HG03565 (cell line): ENCODE results near the gene ZCRB1.

Experiments used
- ATAC-seq: cut with Tn5 transposase; IDR thresholded peaks from one replicate; pipeline ENCODE4 v1.9.1; 2021; ENCODE audit warnings: mild to moderate bottlenecking, moderate library complexity; ENCODE audit not compliant: unreplicated experiment

ZCRB1 gene

GRCh38 chr12:42281844-42282243, 44.0 kb downstream of the ZCRB1 start:
- ATAC-seq = no peak

DNA sequence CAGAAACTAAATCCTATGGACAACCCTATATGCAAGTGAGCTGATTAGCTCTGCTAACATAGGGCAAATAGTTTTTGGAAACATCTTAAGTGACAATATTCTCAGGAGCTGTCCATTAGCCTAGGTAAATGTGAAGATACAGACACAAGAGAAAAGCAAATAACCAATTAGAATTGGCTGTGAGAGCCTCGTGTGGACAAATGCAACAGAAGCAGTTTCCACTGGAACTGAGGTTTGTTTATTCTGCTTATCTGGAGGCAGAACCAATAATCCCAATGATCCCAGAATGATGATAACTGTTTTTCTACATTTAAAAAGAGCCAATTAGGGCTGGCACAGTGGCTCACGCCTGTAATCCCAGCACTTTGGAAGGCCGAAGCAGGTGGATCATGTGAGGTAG, 44.6 kb downstream of the ZCRB1 start:
- no peak for ATAC-seq

DNA sequence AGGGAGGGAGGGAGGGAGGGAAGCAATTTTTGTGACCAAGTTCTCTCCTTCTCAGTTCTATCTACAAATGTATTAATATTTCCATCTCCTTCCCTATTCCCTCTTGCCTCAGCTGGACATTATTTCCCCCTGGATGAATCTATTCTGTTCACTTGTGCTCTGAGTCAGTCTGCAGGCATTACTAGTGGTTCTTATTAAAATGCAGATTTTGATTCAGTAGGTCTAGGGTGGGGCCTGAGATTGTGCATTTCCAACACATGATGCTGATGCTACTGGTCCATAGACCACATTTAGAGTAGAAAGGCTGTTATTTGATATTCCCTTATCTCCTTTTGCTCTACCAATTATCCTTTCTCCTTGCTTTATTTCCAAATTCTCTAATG, 47.8 kb downstream of the ZCRB1 start:
- no peak for ATAC-seq

DNA sequence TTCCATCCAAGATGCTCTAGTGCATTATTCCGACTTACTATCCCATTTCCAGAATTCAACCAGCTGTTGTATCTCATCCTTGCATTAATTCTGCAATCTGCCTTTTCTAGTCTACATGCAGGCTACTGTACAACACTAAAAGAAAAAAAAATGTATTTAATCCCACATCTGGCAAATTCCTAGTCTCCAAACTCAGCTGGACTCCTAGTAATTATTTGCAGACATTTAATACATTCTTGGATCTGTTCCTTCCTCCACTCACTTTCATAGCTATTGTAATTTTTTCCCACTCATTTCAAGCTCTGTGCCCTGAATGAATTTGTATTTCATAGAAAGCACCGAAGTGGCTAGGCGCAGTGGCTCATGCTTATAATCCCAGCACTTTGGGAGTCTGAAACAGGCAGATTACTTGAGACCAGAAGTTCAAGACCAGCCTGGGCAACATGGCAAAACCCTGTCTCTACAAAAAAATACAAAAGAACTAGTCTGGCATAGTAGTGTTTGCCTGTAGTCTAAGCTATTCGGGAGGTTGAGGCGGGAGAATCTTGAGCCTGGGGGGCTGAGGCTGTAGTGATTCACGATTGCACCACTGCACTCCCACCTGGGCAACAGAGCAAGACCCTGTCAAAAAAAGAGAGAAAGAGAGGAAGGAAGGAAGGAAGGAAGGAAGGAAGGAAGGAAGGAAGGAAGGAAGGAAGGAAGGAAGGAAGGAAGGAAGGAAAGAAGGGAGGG, 48.3 kb downstream of the ZCRB1 start:
- ATAC-seq = no peak

GRCh38 chr12:42275499-42275898, 50.4 kb downstream of the ZCRB1 start:
- no peak for ATAC-seq

DNA sequence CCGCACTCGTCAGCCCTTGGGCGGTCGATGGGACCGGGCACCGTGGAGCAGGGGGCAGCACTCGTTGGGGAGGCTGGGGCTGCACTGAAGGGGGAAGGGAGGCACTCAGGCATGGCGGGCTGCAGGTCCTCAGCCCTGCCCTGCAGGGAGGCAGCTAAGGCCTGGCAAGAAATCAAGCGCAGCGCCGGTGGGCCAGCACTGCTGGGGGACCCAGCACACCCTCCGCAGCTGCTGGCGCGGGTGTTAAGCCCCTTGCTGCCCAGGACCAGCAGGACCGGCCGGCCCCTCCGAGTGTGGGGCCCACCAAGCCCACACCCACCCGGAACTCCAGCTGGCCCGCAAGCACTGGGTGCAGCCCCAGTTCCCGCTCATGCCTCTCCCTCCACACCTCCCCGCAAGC, 52.2 kb downstream of the ZCRB1 start:
- no peak for ATAC-seq

DNA sequence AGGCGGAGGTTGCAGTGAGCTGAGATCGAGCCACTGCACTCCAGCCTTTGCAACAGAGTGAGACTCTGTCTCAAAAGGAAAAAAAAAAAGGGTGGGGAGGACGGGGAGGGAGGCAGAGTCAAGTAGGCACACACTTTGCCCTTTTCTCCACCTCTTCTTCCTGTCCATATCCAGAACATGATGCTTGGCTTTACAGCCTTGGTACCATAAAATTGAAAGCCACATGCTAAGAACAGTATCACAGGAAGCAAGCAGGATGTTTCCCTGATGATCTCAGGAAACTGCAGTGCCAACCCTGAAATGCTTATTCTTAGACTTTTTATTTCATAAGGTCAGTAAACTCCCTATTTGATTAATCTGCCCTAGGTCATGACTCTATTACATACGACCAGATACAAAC, 55.3 kb downstream of the ZCRB1 start:
- ATAC-seq = no peak

DNA sequence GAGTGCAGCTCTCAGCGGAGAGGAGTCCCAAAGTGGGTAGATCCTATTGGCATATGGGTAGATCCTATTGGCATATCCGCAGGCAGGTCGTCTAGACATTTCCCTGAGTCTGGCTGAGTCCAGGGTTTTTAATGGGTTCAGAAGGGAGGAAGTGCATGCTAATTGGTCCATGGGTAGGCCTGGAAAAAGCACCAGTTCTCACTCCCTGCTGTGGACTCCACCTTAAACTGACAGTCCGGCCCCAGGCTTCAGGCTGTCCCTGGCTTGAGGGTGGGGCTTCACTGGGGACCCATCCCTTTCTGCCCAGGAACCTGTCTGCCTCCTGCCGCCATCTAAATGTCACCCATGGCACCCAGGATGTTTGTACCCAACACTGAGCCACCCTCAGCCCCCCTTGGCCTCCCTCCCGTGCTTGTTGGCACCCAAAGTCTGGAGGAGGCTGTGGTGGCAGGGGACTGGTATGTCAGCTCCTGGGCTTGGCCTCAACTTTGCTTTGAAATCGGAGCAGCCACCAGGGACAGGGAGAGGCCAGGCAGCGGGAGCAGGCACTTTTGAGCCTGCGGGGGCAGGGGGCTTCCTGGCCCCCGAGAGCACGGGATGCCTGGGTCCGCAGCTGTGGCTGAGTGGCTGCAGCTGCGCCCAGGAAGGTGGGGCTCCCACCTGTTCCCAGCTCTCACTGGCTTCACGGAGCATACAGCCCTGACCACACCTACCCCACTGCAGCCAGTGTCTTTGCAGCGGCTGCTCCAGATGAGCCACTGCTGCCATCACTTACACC, 58.3 kb downstream of the ZCRB1 start:
- ATAC-seq = no peak

DNA sequence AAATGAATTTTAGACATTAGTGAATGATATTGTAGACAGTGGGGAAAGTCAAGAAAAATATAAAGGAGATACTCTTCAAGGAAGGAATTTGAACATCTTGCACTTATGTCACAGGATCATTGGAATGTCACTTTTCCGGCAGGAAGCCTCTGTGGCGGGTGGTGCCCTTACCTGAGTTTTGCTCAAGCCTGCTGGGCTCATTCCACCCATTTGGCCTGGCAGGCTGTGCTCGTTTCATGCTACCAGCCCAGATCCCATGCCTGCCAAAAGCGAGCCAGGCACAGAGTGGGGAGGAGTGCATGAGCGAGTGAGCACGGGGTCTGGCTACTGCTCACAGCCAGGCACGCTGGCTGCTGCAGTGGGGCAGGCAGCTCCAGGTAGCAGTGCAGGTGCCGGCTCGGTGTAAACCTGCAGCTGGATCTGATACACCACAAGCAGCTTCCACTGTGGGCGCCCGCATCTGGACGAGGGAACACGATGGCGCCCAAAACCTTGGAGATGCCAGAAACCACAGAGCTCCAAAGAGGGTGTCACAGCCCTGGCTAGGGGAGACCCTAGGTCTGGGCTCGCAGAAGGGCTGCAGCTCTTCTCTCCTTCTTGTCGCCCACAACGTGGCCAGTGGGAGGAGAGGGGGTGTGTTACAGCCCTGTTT, 59.2 kb downstream of the ZCRB1 start:
- ATAC-seq = no peak

- ATAC-seq = no peak
Observed at GRCh38 chr12:42262271-42262670, 63.6 kb downstream of the ZCRB1 start.
